HTERT RPE-1 (cell line): ENCODE results near the gene MIPOL1.

Experiments used
- in situ Hi-C: fragments of 300-500 bp; cut with MboI; formaldehyde crosslinking; loops from 4 replicates; pipeline ENCODE4 v1.14.3; 2020; ENCODE audit warnings: low sequenced_read_pairs

MIPOL1 gene

DNA sequence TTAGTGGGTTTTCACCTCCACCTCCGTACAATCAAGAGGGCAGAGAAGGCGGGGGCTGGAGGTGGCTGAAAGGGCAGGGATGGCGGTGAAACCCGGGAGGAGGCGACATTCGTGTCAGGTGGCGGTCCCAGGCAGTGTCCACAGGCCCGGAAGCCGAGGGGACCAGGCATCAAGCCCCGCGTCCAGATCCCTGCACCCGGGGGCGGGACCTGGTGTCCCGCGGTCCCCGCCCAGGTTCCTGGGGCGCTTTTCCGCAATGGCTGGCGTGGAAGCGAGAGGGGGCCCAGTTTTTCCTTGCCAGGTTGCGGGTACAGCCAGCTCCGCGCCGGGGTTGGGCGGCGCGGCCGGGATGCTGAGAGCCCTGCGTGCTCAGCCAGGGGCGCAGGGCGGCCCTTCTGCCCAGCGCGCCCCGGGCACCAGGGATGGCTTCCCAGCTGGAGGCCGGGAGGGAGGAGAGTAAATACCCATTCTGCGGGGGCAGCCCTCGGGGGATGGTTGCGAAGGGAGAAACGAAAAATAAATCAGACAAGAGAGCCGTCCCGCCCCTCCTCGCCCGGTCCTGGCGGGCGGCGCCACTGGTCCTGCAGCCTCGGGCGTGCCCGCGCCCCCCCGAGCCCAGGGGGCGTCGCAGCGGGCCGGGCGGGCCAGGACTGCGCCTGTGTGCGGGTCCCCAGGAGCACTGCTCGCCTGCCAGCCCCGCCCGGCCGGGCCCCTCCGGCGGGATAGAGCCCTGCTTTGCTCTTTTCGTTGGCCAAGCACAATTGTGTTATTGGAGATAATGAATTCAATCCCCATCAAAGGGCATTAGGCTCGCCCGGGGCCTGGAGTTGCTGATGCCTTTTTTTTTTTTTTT, 385.8 kb downstream of the MIPOL1 start:
- in situ Hi-C loops, result no loop called here

DNA sequence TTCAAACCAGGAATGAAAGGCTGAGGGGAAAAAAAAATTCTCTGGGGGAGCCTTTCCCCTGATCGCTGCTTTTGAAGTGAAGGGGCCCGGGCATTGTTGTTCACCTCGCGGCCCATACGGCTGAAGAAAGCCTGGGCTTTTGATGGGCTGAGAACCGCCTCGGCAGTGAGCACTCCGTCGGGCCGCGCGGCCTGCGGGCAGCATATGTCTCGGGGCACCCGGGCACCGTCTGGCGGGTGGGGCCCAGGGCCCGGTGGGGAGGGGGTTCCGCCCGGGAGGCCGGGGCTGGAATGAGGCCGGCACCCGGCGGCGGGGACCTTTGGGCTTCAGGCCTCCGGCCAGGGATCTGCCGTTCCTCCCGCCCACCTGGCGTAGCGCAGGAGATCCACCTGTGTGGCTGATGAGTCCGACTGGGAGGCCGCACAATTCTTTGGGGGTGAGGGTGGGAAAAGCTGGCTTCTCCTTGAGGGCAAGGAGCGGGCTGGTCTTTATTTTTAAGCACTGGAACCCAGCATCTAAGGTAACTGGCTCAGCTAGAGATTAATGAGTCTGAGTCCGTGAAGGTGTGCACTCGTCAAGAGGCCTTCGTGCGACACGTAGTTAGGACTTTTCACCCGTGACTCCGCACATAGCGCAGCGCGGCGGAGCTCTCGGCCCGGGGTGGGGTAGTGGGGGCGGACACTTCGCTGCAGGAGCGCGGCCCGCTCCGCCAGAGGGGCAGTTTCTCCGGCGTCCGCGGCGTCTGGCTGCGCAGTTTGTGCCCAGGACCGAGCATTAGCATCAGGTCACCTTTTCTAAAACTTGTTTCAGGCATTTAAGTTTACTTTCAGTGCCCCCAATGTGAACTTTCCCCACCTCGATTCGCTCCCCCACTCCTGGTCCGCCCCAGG, 386.7 kb downstream of the MIPOL1 start:
- in situ Hi-C loops, result no loop called here

DNA sequence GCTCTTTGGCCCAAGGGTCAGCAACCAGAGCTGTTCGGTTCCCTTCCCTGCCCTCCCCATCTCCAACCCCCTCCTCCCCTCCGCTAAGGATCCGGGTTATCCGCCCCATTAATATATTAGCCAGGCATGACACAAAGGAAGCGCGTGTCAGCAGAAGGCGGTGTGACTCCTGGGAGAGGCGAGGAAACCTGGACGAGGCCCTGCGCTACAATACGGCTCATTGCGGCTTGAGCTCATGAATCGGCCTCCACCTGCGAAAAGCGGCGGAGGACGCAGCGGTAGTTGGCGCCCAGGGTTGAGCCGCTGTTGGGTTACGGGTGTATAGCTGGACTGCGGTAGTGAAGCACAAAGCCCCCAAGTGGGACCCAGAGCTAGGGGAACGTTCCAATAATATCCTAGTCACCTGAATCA, 387.4 kb downstream of the MIPOL1 start:
- in situ Hi-C loops, result no loop called here

- in situ Hi-C loops, result no loop called here
These were observed 388.4 kb downstream of the MIPOL1 start for GRCh38 chr14:37585971-37586796.

DNA sequence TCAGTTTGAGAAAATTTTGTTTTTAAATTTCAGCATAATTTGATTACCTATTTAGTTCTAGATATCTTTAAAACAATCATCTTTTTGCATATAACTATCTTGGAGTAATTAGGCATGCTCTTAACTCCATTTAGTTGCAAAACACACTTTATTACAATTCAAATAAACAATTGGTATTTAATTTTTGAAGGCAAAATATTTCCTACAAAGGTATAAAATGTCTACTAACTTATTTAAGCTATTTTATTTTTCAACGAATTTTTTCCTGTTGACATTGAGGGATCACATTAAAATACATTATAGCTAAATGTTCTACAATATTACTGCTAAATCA, 389.0 kb downstream of the MIPOL1 start:
- in situ Hi-C loops, result no loop called here

DNA sequence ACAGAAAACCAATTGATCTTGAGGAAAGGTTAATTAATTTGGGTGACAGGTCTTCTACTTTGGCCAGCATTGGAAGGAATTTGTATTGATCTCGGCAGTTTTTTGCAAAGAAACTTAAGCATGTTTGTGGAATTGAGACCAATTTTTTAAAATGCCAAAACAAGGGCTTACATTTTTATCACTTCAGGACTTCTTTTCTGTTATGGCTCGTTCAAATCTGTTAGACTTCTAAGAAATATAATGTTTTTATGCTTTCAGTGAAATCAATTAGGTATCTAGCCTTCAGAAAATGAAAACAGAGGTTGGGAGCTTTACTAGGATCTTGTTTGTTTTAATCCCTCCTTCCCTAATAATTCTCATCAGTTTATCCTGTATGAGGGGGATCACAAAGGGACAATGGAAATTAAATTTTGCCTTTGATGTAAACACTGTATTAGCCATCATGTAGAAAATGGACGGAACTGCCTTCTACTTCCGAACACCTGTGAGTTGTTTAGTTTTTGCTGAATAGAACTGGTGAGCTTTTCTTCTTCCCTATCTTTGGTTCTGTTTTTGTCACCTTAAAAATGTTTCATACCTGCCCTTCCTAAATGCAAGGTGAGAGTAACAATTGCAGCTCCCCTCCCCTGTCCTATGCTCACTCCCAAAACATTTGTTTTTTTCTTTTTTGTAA, 389.5 kb downstream of the MIPOL1 start:
- in situ Hi-C loops, result no loop called here

DNA sequence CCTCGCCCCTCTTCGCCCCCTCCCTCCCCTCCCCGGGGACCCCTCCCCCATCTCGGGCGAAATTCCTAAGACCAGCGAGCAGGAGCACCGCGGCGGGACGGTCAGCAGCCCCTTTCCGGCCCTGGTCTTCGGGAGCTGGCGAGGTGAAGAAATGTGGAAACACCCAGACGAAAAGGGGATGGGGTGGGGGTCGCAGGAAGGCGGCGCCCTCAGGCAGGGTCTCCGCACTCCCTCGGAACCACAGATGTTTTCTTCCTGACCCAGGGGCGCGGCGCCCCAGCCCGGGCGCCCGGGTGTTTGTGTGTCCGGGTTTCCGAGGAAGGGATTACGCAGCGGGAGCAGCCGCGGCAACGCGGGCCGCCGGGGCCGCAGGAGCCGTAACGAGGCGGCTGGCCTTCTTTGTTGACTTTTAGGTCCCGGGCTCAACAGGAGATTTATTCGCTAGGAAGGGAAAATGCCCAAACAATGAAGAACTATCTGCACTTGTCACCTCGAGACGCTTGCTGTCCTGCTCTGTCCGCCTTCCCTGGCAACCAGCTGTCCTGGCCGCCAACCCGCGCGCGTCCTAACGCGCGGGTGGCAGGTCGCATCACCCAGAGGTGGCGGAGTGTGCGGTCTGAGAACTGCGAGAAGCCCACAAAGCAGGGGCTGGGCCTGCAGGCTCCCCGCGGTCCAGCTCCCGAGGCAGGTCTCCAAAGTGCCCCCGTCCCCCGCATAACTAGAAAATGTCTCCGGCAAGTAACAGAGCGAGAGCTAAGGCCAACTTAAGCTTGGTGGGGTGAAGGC, 390.3 kb downstream of the MIPOL1 start:
- in situ Hi-C loops, result no loop called here

DNA sequence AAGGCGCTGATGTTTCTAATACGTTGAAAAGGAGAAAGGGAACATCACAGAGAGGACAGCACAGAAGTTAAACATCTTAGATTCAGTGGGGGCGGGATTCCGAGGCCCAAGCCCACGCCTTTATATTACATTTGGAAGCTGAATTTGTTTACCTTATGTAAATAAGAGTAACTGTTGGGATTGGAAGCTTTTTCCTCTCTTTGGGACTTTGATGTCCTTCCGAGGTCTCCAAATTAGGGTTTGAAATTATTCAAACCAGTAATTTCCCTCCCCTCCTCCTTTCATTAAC, 390.9 kb downstream of the MIPOL1 start:
- in situ Hi-C loops, result no loop called here

GRCh38 chr14:37588956-37589714, 391.4 kb downstream of the MIPOL1 start:
- in situ Hi-C loops, result no loop called here

DNA sequence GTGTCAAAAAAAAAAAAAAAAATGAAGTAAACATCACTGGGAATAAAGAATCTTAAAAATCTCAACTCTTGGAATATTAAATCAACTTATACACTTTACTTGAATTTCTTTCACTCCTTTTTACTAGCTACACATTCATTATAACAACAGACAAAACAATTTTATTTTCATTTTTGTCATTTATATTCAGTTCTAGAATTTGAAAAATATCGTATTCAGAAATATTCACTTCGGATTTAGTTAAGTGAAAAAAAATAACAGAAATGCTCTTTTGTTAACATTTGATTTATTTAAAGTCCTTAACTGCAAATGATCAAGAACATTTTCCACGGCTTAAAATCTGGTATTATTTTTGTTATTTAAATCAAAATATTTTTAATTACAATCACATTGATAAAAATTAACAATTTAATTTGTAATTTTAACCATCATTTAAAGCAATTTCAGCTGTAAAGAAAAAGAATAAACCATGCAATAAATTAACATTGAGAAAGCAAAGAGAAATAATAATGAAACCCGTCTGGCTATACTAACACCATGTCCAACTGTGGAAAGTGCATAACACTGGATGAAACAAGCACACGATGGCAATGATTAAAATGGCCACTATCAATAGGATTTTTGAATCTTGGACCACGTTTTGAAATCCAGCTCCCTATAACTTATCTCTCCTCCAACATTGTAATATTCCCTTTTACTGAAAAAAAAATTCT, 392.1 kb downstream of the MIPOL1 start:
- in situ Hi-C loops, result no loop called here

DNA sequence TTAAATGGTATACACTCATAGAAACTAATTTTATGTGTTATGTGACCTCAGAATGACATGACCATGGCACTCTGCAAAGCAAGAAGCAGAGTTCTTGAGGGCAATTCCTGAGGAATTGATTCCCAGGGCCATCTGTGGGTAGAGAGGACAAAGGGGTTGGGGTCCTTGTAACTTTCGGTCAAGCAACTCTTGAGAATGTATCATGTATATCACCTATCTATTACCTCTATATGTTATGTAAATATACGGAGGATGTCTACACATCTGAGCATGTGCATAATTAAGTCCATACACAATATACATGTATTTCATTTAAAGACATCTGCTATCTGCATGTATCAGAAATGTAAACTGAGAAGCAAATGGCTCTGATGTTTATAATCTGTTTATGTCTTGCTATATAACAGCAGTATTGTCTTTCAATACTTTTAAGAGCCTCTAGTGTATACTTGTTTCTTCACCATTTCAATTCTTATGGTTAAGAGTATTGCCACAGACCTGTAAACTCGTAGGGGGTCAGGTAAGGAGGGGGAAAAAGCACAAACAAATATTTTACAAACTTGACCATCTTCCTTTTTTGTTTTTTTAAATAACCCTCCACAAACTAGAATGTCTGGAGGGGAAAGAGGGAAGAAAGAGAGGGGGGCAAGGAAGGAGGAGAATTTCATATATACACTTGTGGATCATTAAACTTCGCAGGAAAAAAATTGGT, 392.8 kb downstream of the MIPOL1 start:
- in situ Hi-C loops, result no loop called here

DNA sequence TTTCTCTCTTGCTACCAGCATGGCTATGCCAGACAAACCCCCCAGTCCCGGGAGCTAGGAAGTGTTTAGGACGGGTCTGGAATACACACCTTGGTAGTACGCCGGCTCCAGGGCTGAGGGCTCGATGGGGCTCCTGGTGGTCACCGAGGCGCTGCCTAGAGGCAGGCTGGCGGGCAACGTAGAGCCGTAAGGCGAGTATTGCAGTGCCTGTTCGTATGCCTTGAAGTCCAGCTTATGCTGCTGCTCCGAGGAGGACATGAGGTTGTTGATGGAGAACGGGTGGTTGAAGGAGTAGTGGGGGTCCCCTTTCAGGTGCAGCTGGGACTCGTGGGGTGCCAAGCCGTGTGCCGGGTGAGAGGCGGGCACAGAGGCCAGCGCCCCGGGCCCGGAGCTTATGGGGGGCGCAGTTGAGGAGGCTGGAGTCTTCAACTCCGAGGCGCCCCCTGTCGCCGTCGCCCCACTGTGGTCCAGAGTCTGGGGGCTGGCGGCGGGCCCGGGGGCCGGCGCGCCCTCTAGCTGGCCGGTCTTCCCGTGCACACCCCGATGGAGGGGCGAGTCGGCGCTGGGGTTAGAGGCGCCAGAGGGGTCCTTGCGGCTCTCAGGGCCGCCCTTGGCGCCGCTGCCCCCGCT, 393.7 kb downstream of the MIPOL1 start:
- in situ Hi-C loops, result no loop called here

- in situ Hi-C loops, result no loop called here
These were observed 394.3 kb downstream of the MIPOL1 start for GRCh38 chr14:37591941-37592481.

DNA sequence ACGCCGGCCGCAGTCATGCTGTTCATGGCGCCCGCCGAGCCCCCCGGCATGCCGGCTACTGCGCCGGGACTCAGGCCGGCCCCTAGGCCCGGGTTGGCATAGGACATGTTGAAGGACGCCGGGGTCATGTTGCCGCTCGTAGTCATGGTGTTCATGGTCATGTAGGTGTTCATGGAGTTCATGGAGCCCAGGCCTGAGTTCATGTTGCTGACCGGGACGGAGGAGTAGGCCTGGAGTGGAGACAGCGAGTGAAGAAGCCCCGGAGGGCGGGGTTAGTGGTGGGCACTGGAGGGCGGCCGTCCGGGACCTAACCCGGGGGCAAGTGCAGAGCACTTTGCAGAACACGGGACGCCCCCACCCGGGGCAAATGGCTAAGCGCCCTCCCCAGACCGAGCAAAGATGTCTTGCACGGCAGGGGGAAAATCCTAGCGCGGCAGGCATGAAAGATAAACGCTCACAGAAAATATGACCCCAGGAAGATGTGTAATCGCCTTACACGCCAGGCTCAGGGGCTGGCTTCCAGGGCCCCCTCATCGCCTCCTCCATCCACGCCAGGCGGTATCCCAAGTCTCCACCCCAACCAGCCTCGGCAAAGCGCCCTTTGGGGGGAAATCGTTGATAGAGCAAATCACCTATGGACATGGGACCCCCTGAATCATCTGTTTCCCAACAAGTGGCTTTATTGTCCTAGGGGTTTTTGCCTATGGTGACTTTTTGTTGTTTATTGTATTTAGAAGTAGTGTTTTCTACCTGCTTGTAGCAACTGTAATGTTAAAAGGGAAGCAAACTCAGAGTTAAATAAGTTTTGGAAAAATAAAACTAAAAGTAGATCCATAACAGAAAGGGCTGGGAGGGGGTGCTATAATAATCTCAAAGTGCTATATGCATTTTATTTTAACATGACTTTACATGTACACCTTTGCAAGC, 395.0 kb downstream of the MIPOL1 start:
- in situ Hi-C loops, result no loop called here

DNA sequence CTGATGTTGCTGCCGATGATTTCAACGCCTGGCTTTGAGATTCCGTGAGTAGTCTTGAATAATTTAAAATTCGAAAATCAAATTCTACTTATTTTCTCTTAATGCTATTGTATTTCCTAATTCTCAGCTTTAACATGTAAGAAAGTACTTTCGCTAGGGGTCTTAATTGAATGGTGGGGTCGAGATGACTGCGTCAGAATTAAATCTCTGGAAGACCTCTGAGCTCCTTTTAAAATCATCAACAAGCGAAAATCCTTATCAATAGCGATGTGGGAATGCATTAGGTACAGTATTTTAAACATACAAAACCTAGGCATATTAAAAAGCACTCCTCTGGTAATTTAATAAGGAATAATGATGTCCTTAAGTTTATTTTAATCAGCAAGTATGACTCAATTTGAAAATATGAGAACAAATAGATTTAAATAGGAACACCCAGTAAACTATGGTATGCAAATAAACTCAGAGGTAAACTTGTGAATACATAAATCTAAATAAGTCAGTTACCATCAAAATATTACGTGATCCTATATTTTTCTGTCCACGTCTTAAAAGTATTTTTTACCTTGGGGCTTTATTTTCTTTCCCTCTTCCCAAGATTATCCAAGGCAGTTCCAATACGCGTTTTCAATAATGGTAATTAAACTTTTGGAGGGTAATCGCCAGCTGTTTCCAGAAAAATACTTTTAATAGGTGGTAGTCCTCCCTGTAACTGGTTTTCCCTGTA, 395.9 kb downstream of the MIPOL1 start:
- in situ Hi-C loops, result no loop called here
